GM06990 (cell line): Measurements from ENCODE around the gene USP11.

ENCODE experiments used
- DNase-seq: peaks from one replicate; pipeline ENCODE4 v3.0.0-alpha.2; 2011; ENCODE audit not compliant: insufficient read length; ENCODE audit errors: extremely low read depth
- H3K27me3 ChIP-seq: replicated peaks from 2 replicates; pipeline ENCODE4 v1.6.0; 2011; ENCODE audit warnings: low read length; ENCODE audit not compliant: control insufficient read depth, insufficient read depth
- H3K36me3 ChIP-seq: 2 replicates; pipeline ENCODE4 v1.5.1; 2011; ENCODE audit warnings: low read length; ENCODE audit not compliant: control insufficient read depth, insufficient read depth
- H3K4me3 ChIP-seq: replicated peaks from 2 replicates; pipeline ENCODE4 v1.5.1; 2011; ENCODE audit warnings: low read depth, mild to moderate bottlenecking, control low read depth, low read length
- CTCF ChIP-seq: IDR thresholded peaks from 2 replicates; pipeline ENCODE4 v1.5.1; 2011; ENCODE audit warnings: low read length, control low read depth, mild to moderate bottlenecking, inconsistent platforms; ENCODE audit not compliant: insufficient read depth, poor library complexity, severe bottlenecking

Gene USP11

DNA sequence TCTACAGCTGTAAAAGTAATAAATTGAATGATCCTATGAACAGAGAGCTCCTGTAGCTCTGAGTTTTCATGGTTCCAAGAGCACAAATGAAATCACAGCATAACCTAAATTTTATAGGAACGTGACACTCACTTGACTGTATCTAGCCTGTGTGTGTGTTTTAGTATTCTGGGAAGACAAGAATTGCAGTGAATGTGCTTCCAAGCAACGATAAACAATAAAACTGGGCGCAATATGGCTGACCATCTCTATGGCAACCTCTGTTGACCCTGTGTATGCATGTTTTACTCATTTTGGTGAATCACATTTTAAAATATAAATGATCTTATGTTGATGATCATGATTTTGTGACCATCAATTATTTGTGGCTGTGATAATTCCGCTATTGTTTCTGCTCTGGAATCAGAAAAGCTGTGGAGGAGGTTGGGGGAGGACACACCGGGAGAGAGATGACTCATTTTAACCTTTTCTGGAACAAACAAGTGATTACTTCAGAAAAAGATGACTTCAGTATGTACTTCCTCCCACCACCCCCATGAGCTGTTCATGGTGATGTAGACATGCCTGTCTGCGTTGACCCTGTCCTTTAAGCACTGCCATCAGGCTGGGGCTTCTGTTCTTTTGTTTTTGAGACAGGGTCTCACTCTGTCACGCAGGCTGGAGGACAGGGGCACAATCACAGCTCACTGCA lies 31.8 kb downstream of the USP11 start:
- Histone ChIP-seq H3K27me3 (no peaks in the 10 kb centered on the region), H3K4me3 (no peak overlapping the region), H3K36me3 (no peaks in the 10 kb centered on the region)
- TF ChIP-seq CTCF: no peak
- no peak for DNase-seq

- Histone ChIP-seq H3K36me3 (no peaks in the 10 kb centered on the region), H3K4me3 (no peak overlapping the region), H3K27me3 (no peaks in the 10 kb centered on the region)
- no peak for TF ChIP-seq CTCF
- no peak for DNase-seq
These were observed 33.8 kb downstream of the USP11 start for GRCh38 chrX:47266643-47267042.

- Histone ChIP-seq H3K4me3 (no peak overlapping the region), H3K36me3 (no peaks in the 10 kb centered on the region), H3K27me3 (no peaks in the 10 kb centered on the region)
- no peak for TF ChIP-seq CTCF
- no peak for DNase-seq
These were observed 39.2 kb downstream of the USP11 start for GRCh38 chrX:47272013-47272408.

DNA sequence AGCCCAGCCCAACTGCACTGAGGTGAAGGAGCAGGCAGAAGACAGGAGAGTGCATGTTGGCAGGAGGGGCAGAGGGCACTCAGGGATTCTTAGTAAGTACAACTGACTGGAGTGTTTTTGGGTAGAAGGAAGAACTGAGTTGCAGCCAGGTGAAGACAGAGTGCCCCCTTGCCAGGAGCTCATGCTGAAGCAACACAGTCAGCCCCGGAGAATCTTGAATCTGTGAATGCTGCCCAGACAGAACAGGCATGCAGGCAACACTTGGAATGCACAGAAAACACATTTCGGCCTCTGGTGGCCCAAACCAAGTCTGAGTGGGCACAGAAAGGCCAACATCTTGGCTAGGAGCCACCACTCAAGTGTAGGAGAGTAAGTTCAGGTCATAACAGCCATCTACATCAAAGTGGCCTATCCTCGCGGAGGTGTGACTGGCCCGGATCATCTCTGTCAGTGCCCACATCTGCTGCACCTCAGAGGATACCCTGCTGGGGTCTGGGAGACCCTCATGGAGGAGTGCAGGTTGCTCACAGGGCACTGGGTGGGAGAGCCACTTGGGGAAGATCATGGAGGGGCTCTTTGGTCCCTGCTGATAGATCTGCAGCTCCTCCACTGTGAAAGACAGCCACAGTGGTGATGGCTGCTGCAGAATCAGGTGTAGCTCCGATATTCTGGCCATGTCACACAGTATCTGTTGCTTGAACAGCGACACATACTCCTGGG lies 40.4 kb downstream of the USP11 start:
- Histone ChIP-seq H3K4me3 (no peak overlapping the region), H3K36me3 (no peaks in the 10 kb centered on the region), H3K27me3 (no peaks in the 10 kb centered on the region)
- TF ChIP-seq CTCF: no peak
- no peak for DNase-seq

DNA sequence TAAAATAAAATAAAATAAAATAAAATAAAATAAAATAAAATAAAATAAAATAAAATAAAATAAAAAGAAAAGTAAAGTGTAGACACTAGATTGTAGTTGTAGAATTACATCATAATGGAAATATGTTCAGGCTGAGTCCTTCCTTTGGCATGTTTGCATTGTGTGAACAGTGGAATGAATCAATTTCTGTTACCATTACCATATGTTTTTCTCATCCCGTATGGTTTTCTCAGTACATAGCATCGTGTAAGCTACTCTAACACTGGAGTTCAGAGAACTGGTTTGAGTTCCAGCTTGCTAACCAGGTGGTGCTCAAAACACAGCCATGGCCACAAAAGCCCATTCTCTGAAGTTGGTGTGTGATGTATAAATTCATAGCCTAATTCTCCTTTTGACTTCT lies 45.9 kb downstream of the USP11 start:
- no peaks in the 10 kb centered on the region for H3K36me3 ChIP-seq
- no peak for DNase-seq
- TF ChIP-seq CTCF: no peak
- H3K27me3 ChIP-seq: no peaks in the 10 kb centered on the region
- no peak overlapping the region for H3K4me3 ChIP-seq
